ENCODE data around the gene RNF227.
"Not testable (repeated sequence)": the region's sequence is repeated elsewhere in the genome, so short reads cannot be mapped to it uniquely, and the experiment has no call there.

RNF227 gene

GRCh38 chr17:7915611-7916384 is at the start of gene RNF227:
Gene RNF227 (minus strand): TSS chr17:7916289. CDS start chr17:7916195, 94 bp downstream.
- peak; percentile 73 to 89 (median 80) for DNase-seq (ENCODE audit: low read depth in 3 of 3)

- DNase-seq (ENCODE audit: low read depth in 3 of 3), result no peak
Measured at GRCh38 chr17:7961421-7961820, 45.3 kb upstream of the RNF227 start.

- no peak for DNase-seq (ENCODE audit: low read depth in 3 of 3)
Measured at GRCh38 chr17:7959503-7960253, 43.6 kb upstream of the RNF227 start.

GRCh38 chr17:7956228-7956965 is 40.3 kb upstream of the RNF227 start:
- no peak for DNase-seq (ENCODE audit: low read depth in 3 of 3)

- DNase-seq (ENCODE audit: low read depth in 3 of 3), result no peak
Measured at GRCh38 chr17:7955414-7956227, 39.5 kb upstream of the RNF227 start.

- not testable (repeated sequence) for DNase-seq (ENCODE audit: low read depth in 3 of 3)
Measured at GRCh38 chr17:7953266-7953665, 37.2 kb upstream of the RNF227 start.

- DNase-seq (ENCODE audit: low read depth in 3 of 3), result peak in 1 of 3 experiments; percentile 48
Measured at GRCh38 chr17:7951143-7951792, 35.2 kb upstream of the RNF227 start.

GRCh38 chr17:7950578-7950977 is 34.5 kb upstream of the RNF227 start:
- DNase-seq (ENCODE audit: low read depth in 3 of 3), result no peak

GRCh38 chr17:7947651-7948050 is 31.6 kb upstream of the RNF227 start:
- no peak for DNase-seq (ENCODE audit: low read depth in 3 of 3)

GRCh38 chr17:7946441-7946840 is 30.4 kb upstream of the RNF227 start:
- DNase-seq (ENCODE audit: low read depth in 3 of 3), result no peak

GRCh38 chr17:7945651-7946050 is 29.6 kb upstream of the RNF227 start:
- no peak for DNase-seq (ENCODE audit: low read depth in 3 of 3)

- DNase-seq (ENCODE audit: low read depth in 3 of 3), result no peak
Measured at GRCh38 chr17:7944326-7944725, 28.2 kb upstream of the RNF227 start.

- no peak for DNase-seq (ENCODE audit: low read depth in 3 of 3)
Measured at GRCh38 chr17:7943291-7943690, 27.2 kb upstream of the RNF227 start.

- no peak for DNase-seq (ENCODE audit: low read depth in 3 of 3)
Measured at GRCh38 chr17:7940743-7941142, 24.7 kb upstream of the RNF227 start.

GRCh38 chr17:7940034-7940433 is 23.9 kb upstream of the RNF227 start:
- no peak for DNase-seq (ENCODE audit: low read depth in 3 of 3)

- no peak for DNase-seq (ENCODE audit: low read depth in 3 of 3)
Measured at GRCh38 chr17:7935859-7936258, 19.8 kb upstream of the RNF227 start.

- peak in 1 of 3 experiments; percentile 14 for DNase-seq (ENCODE audit: low read depth in 3 of 3)
Measured at GRCh38 chr17:7932949-7933348, 16.9 kb upstream of the RNF227 start.

- DNase-seq (ENCODE audit: low read depth in 3 of 3), result peak in 1 of 3 experiments; percentile 12
Measured at GRCh38 chr17:7932483-7932891, 16.4 kb upstream of the RNF227 start.

GRCh38 chr17:7931709-7932482 is 15.8 kb upstream of the RNF227 start, which contains the start of the genes CNTROB and TRAPPC1:
Gene CNTROB (plus strand): TSS chr17:7932206. CDS start chr17:7933080, 874 bp downstream.
Gene TRAPPC1 (minus strand): TSS chr17:7931946. CDS start chr17:7931829, 117 bp downstream.
- DNase-seq (ENCODE audit: low read depth in 3 of 3), result peak; percentile 99

Data from stimulated activated CD4-positive, alpha-beta T cell treated with anti-CD3 and anti-CD28 coated beads, TNF-alpha, amount 100 ng/mL, for 24 hours (primary cell).